Peyer's patch (tissue), 4 donors: ENCODE measurements around the gene UBE3A.

ENCODE experiments used
- CTCF ChIP-seq, 6 experiments: fragments of 450-650 bp in 4 of 6; fragments of 200-600 bp in 2 of 6; sonication (generic) in 1 of 6; IDR thresholded peaks; one replicate each; pipeline ENCODE4 v1.5.1; 2017 to 2019; ENCODE audit warnings: antibody characterized with exemption in 6 of 6, mild to moderate bottlenecking in 3 of 6, moderate library complexity in 1 of 6
- POLR2A ChIP-seq, 2 donors: fragments of 450-650 bp; IDR thresholded peaks; one replicate each; pipeline ENCODE4 v1.5.1; 2017; ENCODE audit warnings: antibody characterized with exemption in 2 of 2, mild to moderate bottlenecking in 2 of 2, moderate library complexity in 2 of 2

- no peak for TF ChIP-seq CTCF (IDR thresholded peaks at IDR 0.05)
- TF ChIP-seq POLR2A (IDR thresholded peaks at IDR 0.05): no peak
Measured at GRCh38 chr15:25375557-25375956, 63.3 kb downstream of the UBE3A start.
